Measurements from ENCODE around the gene PRM2. TPM values are rescaled to one million over a fixed set of nuclear protein-coding genes. Genes with fewer than 3 reads are reported as not detected.

PRM2 gene
- total RNA-seq, 1 experiment from 2014 or later = not detected

DNA sequence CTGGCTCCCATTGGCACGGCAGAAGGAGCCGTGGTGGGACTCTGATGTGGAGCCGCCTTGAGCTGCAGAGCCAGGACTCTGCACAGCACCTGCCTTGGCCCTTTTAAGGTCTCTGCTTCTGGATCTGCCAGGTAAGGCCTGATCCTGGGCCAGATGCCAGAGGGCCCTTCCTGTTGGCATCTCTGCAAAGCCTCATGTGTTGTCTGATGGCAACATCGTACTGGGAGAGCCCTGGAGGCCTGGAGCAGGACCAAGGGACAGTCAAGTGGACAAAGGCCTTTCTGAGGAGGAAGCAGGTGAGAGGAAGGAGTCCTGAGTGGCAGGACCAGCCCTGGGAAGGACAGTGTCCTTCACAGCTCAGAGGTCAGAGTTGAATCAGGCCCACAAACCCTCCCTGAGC is 46.4 kb downstream of the PRM2 start:
- no peak for DNase-seq (ENCODE audit: low read depth)

DNA sequence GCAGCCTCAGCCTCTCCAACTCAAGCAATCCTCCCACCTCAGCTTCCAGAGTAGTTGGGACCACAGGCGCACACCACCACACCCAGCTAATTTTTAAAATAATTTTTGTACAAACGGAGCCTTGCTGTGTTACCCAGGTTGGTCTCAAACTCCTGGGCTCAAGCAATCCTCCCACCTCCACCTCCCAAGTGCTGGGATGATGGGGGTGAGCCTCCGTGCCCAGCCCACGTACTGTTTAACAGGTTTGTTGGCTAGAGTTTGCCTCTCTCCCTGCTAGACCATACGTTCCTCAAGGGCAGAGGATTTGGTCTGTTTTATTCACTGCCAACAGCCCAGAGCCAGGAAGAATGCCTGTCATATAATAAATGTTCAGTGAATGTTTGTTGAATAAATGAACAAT is 46.8 kb downstream of the PRM2 start:
- DNase-seq (ENCODE audit: low read depth) = no peak

- no peak for DNase-seq (ENCODE audit: low read depth)
These were observed 50.4 kb downstream of the PRM2 start for GRCh38 chr16:11225677-11226549.

Other genes with a start within 250 kb of the PRM2 start
- 1.7 and 2.1 TPM in 2 replicates for gene SOCS1, start 20.3 kb downstream of the PRM2 start, total RNA-seq (2014; rRNA removed; shearing (Covaris generic))
- not detected in 2 replicates for gene TNP2, start 7.2 kb downstream of the PRM2 start, total RNA-seq (2014; rRNA removed; shearing (Covaris generic))
- gene PRM3, start 2.9 kb downstream of the PRM2 start, total RNA-seq (2014; rRNA removed; shearing (Covaris generic)) = not detected in 2 replicates
- not detected in 2 replicates for gene PRM1, start 4.8 kb upstream of the PRM2 start, total RNA-seq (2014; rRNA removed; shearing (Covaris generic))
- gene RMI2, start 69.0 kb upstream of the PRM2 start, total RNA-seq (2014; rRNA removed; shearing (Covaris generic)) = 30.2 and 30.8 TPM in 2 replicates